ENCODE results near the gene MYO6.
A peak's percentile ranks its signal among the peaks of the same experiment; 100 is the strongest.

The MYO6 gene

GRCh38 chr6:75751443-75751842 lies 2.4 kb downstream of the MYO6 start (continued):
- TF ChIP-seq, protein P1, sequence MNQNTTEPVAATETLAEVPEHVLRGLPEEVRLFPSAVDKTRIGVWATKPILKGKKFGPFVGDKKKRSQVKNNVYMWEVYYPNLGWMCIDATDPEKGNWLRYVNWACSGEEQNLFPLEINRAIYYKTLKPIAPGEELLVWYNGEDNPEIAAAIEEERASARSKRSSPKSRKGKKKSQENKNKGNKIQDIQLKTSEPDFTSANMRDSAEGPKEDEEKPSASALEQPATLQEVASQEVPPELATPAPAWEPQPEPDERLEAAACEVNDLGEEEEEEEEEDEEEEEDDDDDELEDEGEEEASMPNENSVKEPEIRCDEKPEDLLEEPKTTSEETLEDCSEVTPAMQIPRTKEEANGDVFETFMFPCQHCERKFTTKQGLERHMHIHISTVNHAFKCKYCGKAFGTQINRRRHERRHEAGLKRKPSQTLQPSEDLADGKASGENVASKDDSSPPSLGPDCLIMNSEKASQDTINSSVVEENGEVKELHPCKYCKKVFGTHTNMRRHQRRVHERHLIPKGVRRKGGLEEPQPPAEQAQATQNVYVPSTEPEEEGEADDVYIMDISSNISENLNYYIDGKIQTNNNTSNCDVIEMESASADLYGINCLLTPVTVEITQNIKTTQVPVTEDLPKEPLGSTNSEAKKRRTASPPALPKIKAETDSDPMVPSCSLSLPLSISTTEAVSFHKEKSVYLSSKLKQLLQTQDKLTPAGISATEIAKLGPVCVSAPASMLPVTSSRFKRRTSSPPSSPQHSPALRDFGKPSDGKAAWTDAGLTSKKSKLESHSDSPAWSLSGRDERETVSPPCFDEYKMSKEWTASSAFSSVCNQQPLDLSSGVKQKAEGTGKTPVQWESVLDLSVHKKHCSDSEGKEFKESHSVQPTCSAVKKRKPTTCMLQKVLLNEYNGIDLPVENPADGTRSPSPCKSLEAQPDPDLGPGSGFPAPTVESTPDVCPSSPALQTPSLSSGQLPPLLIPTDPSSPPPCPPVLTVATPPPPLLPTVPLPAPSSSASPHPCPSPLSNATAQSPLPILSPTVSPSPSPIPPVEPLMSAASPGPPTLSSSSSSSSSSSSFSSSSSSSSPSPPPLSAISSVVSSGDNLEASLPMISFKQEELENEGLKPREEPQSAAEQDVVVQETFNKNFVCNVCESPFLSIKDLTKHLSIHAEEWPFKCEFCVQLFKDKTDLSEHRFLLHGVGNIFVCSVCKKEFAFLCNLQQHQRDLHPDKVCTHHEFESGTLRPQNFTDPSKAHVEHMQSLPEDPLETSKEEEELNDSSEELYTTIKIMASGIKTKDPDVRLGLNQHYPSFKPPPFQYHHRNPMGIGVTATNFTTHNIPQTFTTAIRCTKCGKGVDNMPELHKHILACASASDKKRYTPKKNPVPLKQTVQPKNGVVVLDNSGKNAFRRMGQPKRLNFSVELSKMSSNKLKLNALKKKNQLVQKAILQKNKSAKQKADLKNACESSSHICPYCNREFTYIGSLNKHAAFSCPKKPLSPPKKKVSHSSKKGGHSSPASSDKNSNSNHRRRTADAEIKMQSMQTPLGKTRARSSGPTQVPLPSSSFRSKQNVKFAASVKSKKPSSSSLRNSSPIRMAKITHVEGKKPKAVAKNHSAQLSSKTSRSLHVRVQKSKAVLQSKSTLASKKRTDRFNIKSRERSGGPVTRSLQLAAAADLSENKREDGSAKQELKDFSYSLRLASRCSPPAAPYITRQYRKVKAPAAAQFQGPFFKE (tag by site-specific recombination; IDR thresholded peaks at IDR 0.05; ENCODE audit: borderline replicate concordance): no peak
- TF ChIP-seq SCRT2 (tag by site-specific recombination; IDR thresholded peaks at IDR 0.05) (no peak), ZNF354C (tag by site-specific recombination; IDR thresholded peaks at IDR 0.05; ENCODE audit: borderline replicate concordance, low read depth) (no peak), ZNF792 (tag by site-specific recombination; IDR thresholded peaks at IDR 0.05) (no peak), ZNF596 (tag by site-specific recombination; IDR thresholded peaks at IDR 0.05) (0 out of 2 replicates have a peak, but pooled peaks have one; percentile 15), ZNF174 (tag by site-specific recombination; IDR thresholded peaks at IDR 0.05) (no peak), ZNF19 (tag by site-specific recombination; IDR thresholded peaks at IDR 0.05; ENCODE audit: low read depth) (no peak), SP7 (tag by site-specific recombination; IDR thresholded peaks at IDR 0.05) (0 out of 2 replicates have a peak, but pooled peaks have one; percentile 20), KLF9 (tag by site-specific recombination; IDR thresholded peaks at IDR 0.05; ENCODE audit: low read depth) (no peak), ZBTB8A (tag by site-specific recombination; IDR thresholded peaks at IDR 0.05) (0 out of 2 replicates have a peak, but pooled peaks have one; percentile 38)
- TF ChIP-seq, protein P2, sequence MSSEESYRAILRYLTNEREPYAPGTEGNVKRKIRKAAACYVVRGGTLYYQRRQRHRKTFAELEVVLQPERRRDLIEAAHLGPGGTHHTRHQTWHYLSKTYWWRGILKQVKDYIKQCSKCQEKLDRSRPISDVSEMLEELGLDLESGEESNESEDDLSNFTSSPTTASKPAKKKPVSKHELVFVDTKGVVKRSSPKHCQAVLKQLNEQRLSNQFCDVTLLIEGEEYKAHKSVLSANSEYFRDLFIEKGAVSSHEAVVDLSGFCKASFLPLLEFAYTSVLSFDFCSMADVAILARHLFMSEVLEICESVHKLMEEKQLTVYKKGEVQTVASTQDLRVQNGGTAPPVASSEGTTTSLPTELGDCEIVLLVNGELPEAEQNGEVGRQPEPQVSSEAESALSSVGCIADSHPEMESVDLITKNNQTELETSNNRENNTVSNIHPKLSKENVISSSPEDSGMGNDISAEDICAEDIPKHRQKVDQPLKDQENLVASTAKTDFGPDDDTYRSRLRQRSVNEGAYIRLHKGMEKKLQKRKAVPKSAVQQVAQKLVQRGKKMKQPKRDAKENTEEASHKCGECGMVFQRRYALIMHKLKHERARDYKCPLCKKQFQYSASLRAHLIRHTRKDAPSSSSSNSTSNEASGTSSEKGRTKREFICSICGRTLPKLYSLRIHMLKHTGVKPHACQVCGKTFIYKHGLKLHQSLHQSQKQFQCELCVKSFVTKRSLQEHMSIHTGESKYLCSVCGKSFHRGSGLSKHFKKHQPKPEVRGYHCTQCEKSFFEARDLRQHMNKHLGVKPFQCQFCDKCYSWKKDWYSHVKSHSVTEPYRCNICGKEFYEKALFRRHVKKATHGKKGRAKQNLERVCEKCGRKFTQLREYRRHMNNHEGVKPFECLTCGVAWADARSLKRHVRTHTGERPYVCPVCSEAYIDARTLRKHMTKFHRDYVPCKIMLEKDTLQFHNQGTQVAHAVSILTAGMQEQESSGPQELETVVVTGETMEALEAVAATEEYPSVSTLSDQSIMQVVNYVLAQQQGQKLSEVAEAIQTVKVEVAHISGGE (tag by site-specific recombination; conservative IDR thresholded peaks at IDR 0.05; ENCODE audit: low read depth): no peak
- TF ChIP-seq, protein P3, sequence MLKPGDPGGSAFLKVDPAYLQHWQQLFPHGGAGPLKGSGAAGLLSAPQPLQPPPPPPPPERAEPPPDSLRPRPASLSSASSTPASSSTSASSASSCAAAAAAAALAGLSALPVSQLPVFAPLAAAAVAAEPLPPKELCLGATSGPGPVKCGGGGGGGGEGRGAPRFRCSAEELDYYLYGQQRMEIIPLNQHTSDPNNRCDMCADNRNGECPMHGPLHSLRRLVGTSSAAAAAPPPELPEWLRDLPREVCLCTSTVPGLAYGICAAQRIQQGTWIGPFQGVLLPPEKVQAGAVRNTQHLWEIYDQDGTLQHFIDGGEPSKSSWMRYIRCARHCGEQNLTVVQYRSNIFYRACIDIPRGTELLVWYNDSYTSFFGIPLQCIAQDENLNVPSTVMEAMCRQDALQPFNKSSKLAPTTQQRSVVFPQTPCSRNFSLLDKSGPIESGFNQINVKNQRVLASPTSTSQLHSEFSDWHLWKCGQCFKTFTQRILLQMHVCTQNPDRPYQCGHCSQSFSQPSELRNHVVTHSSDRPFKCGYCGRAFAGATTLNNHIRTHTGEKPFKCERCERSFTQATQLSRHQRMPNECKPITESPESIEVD (tag by site-specific recombination; IDR thresholded peaks at IDR 0.05): peak; percentile 86

DNA sequence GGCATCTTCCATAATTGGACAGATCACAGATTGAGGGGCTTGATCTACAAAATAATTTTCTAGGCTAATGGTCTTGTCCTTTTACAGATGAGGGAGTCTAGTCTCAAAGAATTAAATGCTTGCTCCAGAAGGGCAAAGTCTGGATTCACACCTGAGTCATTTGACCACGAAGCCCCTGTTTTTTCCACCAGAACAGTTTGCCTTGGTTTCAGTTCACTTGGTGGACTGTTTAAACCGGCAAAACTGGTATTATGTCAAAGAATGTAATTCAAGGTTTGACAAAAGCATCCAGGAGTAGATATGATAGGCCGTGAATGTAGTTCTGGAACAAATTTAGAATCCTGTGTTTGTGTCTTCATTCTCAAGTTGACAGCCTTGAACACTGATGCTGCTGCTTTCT lies 3.3 kb downstream of the MYO6 start:
- H3K36me3 ChIP-seq (ENCODE audit: control insufficient read depth in 2 of 2, insufficient read depth in 1 of 2, low read length in 2 of 2): no peaks in the 10 kb centered on the region
- H3K4me3 ChIP-seq (ENCODE audit: low read depth, low read length): no peak overlapping the region
- H3K27ac ChIP-seq (ENCODE audit: extremely low read depth, low read depth, low read length): no peak overlapping the region
- ChIA-PET POLR2A (no interaction called here), CTCF (no interaction called here)
- H3K4me1 ChIP-seq (ENCODE audit: control insufficient read depth, insufficient read depth, low read length): peaks cover 18% of the 10 kb centered on the region
- H3K9me3 ChIP-seq (ENCODE audit: control insufficient read depth, insufficient read depth, low read depth, low read length): no peaks in the 10 kb centered on the region
- TF ChIP-seq ZNF18 (tag by site-specific recombination; IDR thresholded peaks at IDR 0.05) (no peak), ZNF433 (tag by site-specific recombination; IDR thresholded peaks at IDR 0.05; ENCODE audit: low read depth) (no peak), BCL6B (tag by site-specific recombination; IDR thresholded peaks at IDR 0.05) (no peak), ZNF366 (tag by site-specific recombination; conservative IDR thresholded peaks at IDR 0.05) (no peak), ZBTB44 (tag by site-specific recombination; IDR thresholded peaks at IDR 0.05) (no peak), ZNF660 (tag by site-specific recombination; IDR thresholded peaks at IDR 0.05) (no peak)
- TF ChIP-seq, protein P4, sequence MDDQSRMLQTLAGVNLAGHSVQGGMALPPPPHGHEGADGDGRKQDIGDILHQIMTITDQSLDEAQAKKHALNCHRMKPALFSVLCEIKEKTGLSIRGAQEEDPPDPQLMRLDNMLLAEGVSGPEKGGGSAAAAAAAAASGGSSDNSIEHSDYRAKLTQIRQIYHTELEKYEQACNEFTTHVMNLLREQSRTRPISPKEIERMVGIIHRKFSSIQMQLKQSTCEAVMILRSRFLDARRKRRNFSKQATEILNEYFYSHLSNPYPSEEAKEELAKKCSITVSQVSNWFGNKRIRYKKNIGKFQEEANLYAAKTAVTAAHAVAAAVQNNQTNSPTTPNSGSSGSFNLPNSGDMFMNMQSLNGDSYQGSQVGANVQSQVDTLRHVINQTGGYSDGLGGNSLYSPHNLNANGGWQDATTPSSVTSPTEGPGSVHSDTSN (CRISPR knock-in tag; IDR thresholded peaks at IDR 0.05): no peak
